Keratinocyte (primary cell): Measurements from ENCODE around the gene TEAD2.
"Not testable (repeated sequence)": the region's sequence is repeated elsewhere in the genome, so short reads cannot be mapped to it uniquely, and the experiment has no call there.

ENCODE experiments used
- EZH2 ChIP-seq: IDR thresholded peaks from one replicate; pipeline ENCODE4 v1.6.1; 2012; ENCODE audit warnings: inconsistent platforms, mild to moderate bottlenecking, low read length, moderate library complexity
- TF ChIP-seq, protein P1 (sequence below), 3 experiments: IDR thresholded peaks in 1 of 3; conservative IDR thresholded peaks in 1 of 3; optimal IDR thresholded peaks in 1 of 3; 2 replicates in 2 of 3; 3 replicates in 1 of 3; pipeline versions ENCODE3 to v1.5.1; 2011; ENCODE audit warnings: low read length in 3 of 3, mild to moderate bottlenecking in 3 of 3, moderate library complexity in 2 of 3, control low read depth in 1 of 3, inconsistent platforms in 1 of 3; ENCODE audit not compliant: insufficient read depth in 2 of 3; ENCODE audit errors: extremely low read depth in 1 of 3

DNA sequence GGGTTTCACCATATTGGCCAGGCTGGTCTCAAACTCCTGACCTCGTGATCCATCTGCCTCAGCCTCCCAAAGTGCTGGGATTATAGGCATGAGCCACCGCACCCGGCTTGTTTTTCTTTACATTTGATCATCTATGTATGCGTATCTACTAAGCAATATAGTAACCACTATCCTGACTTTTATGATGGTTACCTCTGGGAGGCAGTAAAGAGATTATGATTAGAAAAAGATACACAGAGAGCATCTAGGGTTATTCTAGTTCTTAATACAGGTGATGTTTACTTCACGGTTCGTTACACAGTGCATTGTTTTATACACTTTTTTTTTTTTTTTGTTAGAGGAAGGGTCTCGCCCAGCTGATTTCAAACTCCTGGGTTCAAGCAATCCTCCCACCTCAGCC lies 55.5 kb downstream of the TEAD2 start:
- not testable (repeated sequence) for TF ChIP-seq EZH2
- TF ChIP-seq, protein P1, sequence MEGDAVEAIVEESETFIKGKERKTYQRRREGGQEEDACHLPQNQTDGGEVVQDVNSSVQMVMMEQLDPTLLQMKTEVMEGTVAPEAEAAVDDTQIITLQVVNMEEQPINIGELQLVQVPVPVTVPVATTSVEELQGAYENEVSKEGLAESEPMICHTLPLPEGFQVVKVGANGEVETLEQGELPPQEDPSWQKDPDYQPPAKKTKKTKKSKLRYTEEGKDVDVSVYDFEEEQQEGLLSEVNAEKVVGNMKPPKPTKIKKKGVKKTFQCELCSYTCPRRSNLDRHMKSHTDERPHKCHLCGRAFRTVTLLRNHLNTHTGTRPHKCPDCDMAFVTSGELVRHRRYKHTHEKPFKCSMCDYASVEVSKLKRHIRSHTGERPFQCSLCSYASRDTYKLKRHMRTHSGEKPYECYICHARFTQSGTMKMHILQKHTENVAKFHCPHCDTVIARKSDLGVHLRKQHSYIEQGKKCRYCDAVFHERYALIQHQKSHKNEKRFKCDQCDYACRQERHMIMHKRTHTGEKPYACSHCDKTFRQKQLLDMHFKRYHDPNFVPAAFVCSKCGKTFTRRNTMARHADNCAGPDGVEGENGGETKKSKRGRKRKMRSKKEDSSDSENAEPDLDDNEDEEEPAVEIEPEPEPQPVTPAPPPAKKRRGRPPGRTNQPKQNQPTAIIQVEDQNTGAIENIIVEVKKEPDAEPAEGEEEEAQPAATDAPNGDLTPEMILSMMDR (optimal IDR thresholded peaks at IDR 0.05 in 1 of 3, IDR thresholded peaks at IDR 0.05 in 1 of 3, conservative IDR thresholded peaks at IDR 0.05 in 1 of 3; ENCODE audit: extremely low read depth in 1 of 3, insufficient read depth in 2 of 3, low read length in 3 of 3): not testable (repeated sequence)
